H1 (cell line): ENCODE results near the gene PAIP1. TPM values are rescaled to one million over a fixed set of nuclear protein-coding genes. Genes with fewer than 3 reads are reported as not detected.

Experiments
- CTCF ChIA-PET: fragments of 300-600 bp; sonication (Branson Sonifier 250); formaldehyde crosslinking; loops from one replicate; lab custom pipeline; 2021; ENCODE audit not compliant: partially characterized antibody; lab: Charles Lee
- POLR2A ChIA-PET: fragments of 300-600 bp; sonication (Branson Sonifier 250); formaldehyde crosslinking; loops from one replicate; lab custom pipeline; 2021; ENCODE audit warnings: inconsistent platforms; ENCODE audit not compliant: partially characterized antibody; lab: Charles Lee
- DNase-seq, 2 experiments: peaks; one replicate each; pipeline versions ENCODE4 v3.0.0 to v3.0.0-alpha.2; 2010 to 2022; ENCODE audit warnings: low spot score in 2 of 2, low read depth in 1 of 2, mixed read lengths in 1 of 2
- FAIRE-seq: peaks from 2 replicates; lab custom pipeline; 2011; peaks lifted over from hg19 to GRCh38; lab: Jason Lieb, UNC
- H2AFZ ChIP-seq: 2 replicates; pipeline ENCODE4 v1.8.1; 2012; ENCODE audit warnings: low read length, inconsistent platforms
- H2AK5ac ChIP-seq: 2 replicates; pipeline ENCODE4 v1.6.1; 2013; ENCODE audit warnings: low read depth, low read length
- H2BK120ac ChIP-seq: replicated peaks from 2 replicates; pipeline ENCODE3; 2013; ENCODE audit warnings: low read depth, low read length, inconsistent platforms
- H2BK12ac ChIP-seq: 2 replicates; pipeline ENCODE4 v1.6.1; 2013; ENCODE audit warnings: low read depth, low read length
- H2BK15ac ChIP-seq: 2 replicates; pipeline ENCODE4 v1.6.1; 2013; ENCODE audit warnings: low read length
- H2BK20ac ChIP-seq: 2 replicates; pipeline ENCODE4 v1.6.1; 2013; ENCODE audit warnings: low read length
- H2BK5ac ChIP-seq: 2 replicates; pipeline ENCODE4 v1.6.1; 2013; ENCODE audit warnings: low read depth, low read length
- H3K14ac ChIP-seq: 2 replicates; pipeline ENCODE4 v1.6.1; 2013; ENCODE audit warnings: inconsistent platforms; ENCODE audit not compliant: insufficient read length
- H3K18ac ChIP-seq: 2 replicates; pipeline ENCODE4 v1.6.1; 2013; ENCODE audit warnings: low read length; ENCODE audit errors: extremely low read depth
- H3K23ac ChIP-seq: 2 replicates; pipeline ENCODE4 v1.6.1; 2013; ENCODE audit warnings: inconsistent platforms; ENCODE audit not compliant: insufficient read length
- H3K23me2 ChIP-seq: 2 replicates; pipeline ENCODE4 v1.6.1; 2013; ENCODE audit warnings: low read depth, low read length
- H3K27ac ChIP-seq: 2 replicates; pipeline ENCODE4 v1.6.1; 2011; ENCODE audit warnings: low read depth, low read length, inconsistent platforms
- H3K27me3 ChIP-seq, 4 experiments: replicated peaks in 1 of 4; 1 replicate in 1 of 4; 2 replicates in 3 of 4; pipeline versions ENCODE4 v1.6.1 to v1.8.1; 2011 to 2013; ENCODE audit warnings: low read length in 3 of 4, mild to moderate bottlenecking in 3 of 4, inconsistent platforms in 2 of 4, mixed read lengths in 2 of 4, moderate library complexity in 1 of 4; ENCODE audit not compliant: control insufficient read depth in 3 of 4, insufficient read depth in 3 of 4; ENCODE audit errors: extremely low read depth in 1 of 4
- H3K36me3 ChIP-seq, 4 experiments: 2 replicates each; pipeline versions ENCODE4 v1.6.1 to v1.8.1; 2011 to 2013; ENCODE audit warnings: mild to moderate bottlenecking in 4 of 4, low read length in 3 of 4, moderate library complexity in 2 of 4, control low read depth in 1 of 4, inconsistent platforms in 1 of 4; ENCODE audit not compliant: insufficient read depth in 4 of 4, control insufficient read depth in 2 of 4
- H3K4ac ChIP-seq: replicated peaks from 2 replicates; pipeline ENCODE3; 2013; ENCODE audit warnings: low read length, low read depth, mixed read lengths, inconsistent platforms; ENCODE audit not compliant: insufficient read length
- H3K4me1 ChIP-seq, 4 experiments: replicated peaks in 1 of 4; 1 replicate in 1 of 4; 2 replicates in 3 of 4; pipeline versions ENCODE4 v1.6.1 to v1.8.1; 2011 to 2013; ENCODE audit warnings: low read length in 3 of 4, inconsistent platforms in 2 of 4, mixed read lengths in 1 of 4; ENCODE audit not compliant: insufficient read depth in 4 of 4, control insufficient read depth in 3 of 4
- H3K4me2 ChIP-seq, 2 experiments: 2 replicates each; pipeline versions ENCODE4 v1.6.1 to v1.8.1; 2011 to 2013; ENCODE audit warnings: low read depth in 2 of 2, low read length in 2 of 2, control low read depth in 1 of 2, inconsistent platforms in 1 of 2, mild to moderate bottlenecking in 1 of 2; ENCODE audit not compliant: insufficient read depth in 1 of 2
- H3K4me3 ChIP-seq, 4 experiments: fragments of 200-600, 300-600 bp in 1 of 4; sonication (generic), shearing (Covaris generic), sonication (Bioruptor Twin) in 1 of 4; 2 replicates each; pipeline versions ENCODE4 v1.5.1 to v1.8.1; 2011 to 2016; ENCODE audit warnings: low read length in 4 of 4, low read depth in 3 of 4, control low read depth in 2 of 4, inconsistent platforms in 2 of 4, mild to moderate bottlenecking in 2 of 4, mixed read lengths in 1 of 4, moderate library complexity in 1 of 4; ENCODE audit not compliant: insufficient read depth in 2 of 4; ENCODE audit errors: extremely low read depth in 1 of 4
- H3K56ac ChIP-seq: replicated peaks from 2 replicates; pipeline ENCODE3; 2013; ENCODE audit warnings: low read depth, mild to moderate bottlenecking, mixed read lengths, low read length, inconsistent platforms; ENCODE audit not compliant: insufficient read length
- H3K79me1 ChIP-seq: 2 replicates; pipeline ENCODE4 v1.6.1; 2013; ENCODE audit warnings: low read depth, low read length, control low read depth
- H3K79me2 ChIP-seq, 2 experiments: 2 replicates each; pipeline versions ENCODE4 v1.6.1 to v1.8.1; 2012 to 2013; ENCODE audit warnings: low read length in 2 of 2, mild to moderate bottlenecking in 2 of 2, inconsistent platforms in 1 of 2; ENCODE audit not compliant: insufficient read depth in 2 of 2, control insufficient read depth in 1 of 2
- H3K9ac ChIP-seq, 4 experiments: replicated peaks in 1 of 4; 1 replicate in 1 of 4; 2 replicates in 3 of 4; pipeline versions ENCODE4 v1.6.1 to v1.8.1; 2011 to 2013; ENCODE audit warnings: low read depth in 3 of 4, low read length in 3 of 4, control low read depth in 2 of 4, mild to moderate bottlenecking in 2 of 4, moderate library complexity in 2 of 4, inconsistent platforms in 1 of 4; ENCODE audit errors: extremely low read depth in 1 of 4
- H3K9me3 ChIP-seq, 2 experiments: 2 replicates each; pipeline versions ENCODE4 v1.6.1 to v1.8.1; 2012 to 2013; ENCODE audit warnings: mild to moderate bottlenecking in 2 of 2, moderate library complexity in 2 of 2, control low read depth in 1 of 2, inconsistent platforms in 1 of 2, low read depth in 1 of 2, low read length in 1 of 2, mixed read lengths in 1 of 2; ENCODE audit not compliant: insufficient read depth in 2 of 2
- H4K20me1 ChIP-seq, 2 experiments: replicated peaks in 1 of 2; 2 replicates each; pipeline versions ENCODE3 to v1.8.1; 2011 to 2013; ENCODE audit warnings: inconsistent platforms in 2 of 2, low read length in 2 of 2, mild to moderate bottlenecking in 1 of 2; ENCODE audit not compliant: insufficient read depth in 2 of 2, control insufficient read depth in 1 of 2
- H4K5ac ChIP-seq: 2 replicates; pipeline ENCODE4 v1.6.1; 2013; ENCODE audit warnings: low read length, low read depth, mixed read lengths, inconsistent platforms; ENCODE audit not compliant: insufficient read length
- H4K8ac ChIP-seq: 2 replicates; pipeline ENCODE4 v1.8.0; 2013; ENCODE audit warnings: mild to moderate bottlenecking, moderate library complexity, low read length, inconsistent platforms; ENCODE audit not compliant: insufficient read depth; ENCODE audit errors: extremely low read depth
- H4K91ac ChIP-seq: replicated peaks from 2 replicates; pipeline ENCODE3; 2013; ENCODE audit warnings: low read length, mixed read lengths, inconsistent platforms; ENCODE audit not compliant: insufficient read length
- CTBP2 ChIP-seq: IDR thresholded peaks from 2 replicates; pipeline ENCODE4 v1.7.0; 2011; ENCODE audit warnings: borderline replicate concordance, mild to moderate bottlenecking, moderate library complexity, mixed read lengths, low read length; ENCODE audit not compliant: insufficient read depth, insufficient read length
- KDM1A ChIP-seq: fragments of 200-600, 300-600 bp; sonication (generic); IDR thresholded peaks from 2 replicates; pipeline ENCODE4 v1.7.1; 2016; ENCODE audit warnings: mild to moderate bottlenecking, low read length, borderline replicate concordance
- NANOG ChIP-seq: IDR thresholded peaks from 2 replicates; pipeline ENCODE4 v1.6.1; 2011; ENCODE audit warnings: low read length, low read depth, mild to moderate bottlenecking, inconsistent platforms; ENCODE audit not compliant: insufficient read depth, poor library complexity, severe bottlenecking
- POLR2A ChIP-seq, 2 experiments: IDR thresholded peaks; 1 replicate in 1 of 2; 2 replicates in 1 of 2; pipeline ENCODE4 v1.6.1; 2011; ENCODE audit warnings: low read depth in 2 of 2, low read length in 2 of 2, mild to moderate bottlenecking in 2 of 2; ENCODE audit errors: control extremely low read depth in 1 of 2
- TEAD4 ChIP-seq: IDR thresholded peaks from 2 replicates; pipeline ENCODE4 v1.6.1; 2012; ENCODE audit warnings: low read depth, low read length, inconsistent platforms, mixed read lengths
- WGBS, 2 experiments: shearing (Covaris generic) in 1 of 2; methylation state at CpG; one replicate each; pipeline versions ENCODE4 v1.1.6 to v1.1.7; 2013 to 2015; ENCODE audit warnings: low lambda C conversion rate in 2 of 2, mixed read lengths in 2 of 2, inconsistent platforms in 1 of 2, low coverage in 1 of 2, missing lambda C conversion rate in 1 of 2; ENCODE audit not compliant: insufficient replicate concordance in 2 of 2, insufficient coverage in 1 of 2, insufficient read length in 1 of 2; ENCODE audit errors: extremely low coverage in 1 of 2, missing lambda C conversion rate in 1 of 2; 5-methylcytosine and 5-hydroxymethylcytosine counted together
- polyA plus RNA-seq, 7 experiments: library from polyadenylated mRNA; depleted of rRNA in 3 of 7; stranded (reverse) in 5 of 7; unstranded in 2 of 7; fragments of >200 nt in 5 of 7; fragments of 200-250 nt in 2 of 7; gene quantifications; 1 replicate in 5 of 7; 2 replicates in 1 of 7; 4 replicates in 1 of 7; pipeline versions ENCODE4 v1.2.1 to v1.2.3, GENCODE V29; 2011 to 2013; ENCODE audit warnings: missing spikeins in 2 of 7, mixed read lengths in 2 of 7
- total RNA-seq: library from RNA; stranded (reverse); fragmentation: NEBNext Ultra II Directional; extraction: Animal tissue kit (Norgen Biotek cat#: 25700); gene quantifications from 2 replicates; pipeline ENCODE4 v1.2.1, GENCODE V29; 2021

The PAIP1 gene
- total and polyA plus RNA-seq, 2 of the 8 experiments (the other 6 are each of a cell fraction or from before 2014, with no cell fraction given) = 62.9 to 89.5 TPM

GRCh38 chr5:43606351-43606750, 49.5 kb upstream of the PAIP1 start:
- FAIRE-seq = no peak
- no peak overlapping the region for H3K27ac ChIP-seq
- no peak overlapping the region for H4K5ac ChIP-seq

More at GRCh38 chr5:43606351-43606750, 49.5 kb upstream of the PAIP1 start:
- Histone ChIP-seq H4K8ac (no peak overlapping the region), H3K23ac (no peak overlapping the region), H2BK20ac (no peak overlapping the region), H2BK120ac (no peak overlapping the region), H4K20me1 (no peaks in the 10 kb centered on the region), H3K4me2 (no peak overlapping the region), H3K9me3 (no peaks in the 10 kb centered on the region), H3K4ac (no peak overlapping the region), H2BK15ac (no peak overlapping the region), H2BK5ac (no peak overlapping the region), H3K18ac (no peak overlapping the region), H4K91ac (no peak overlapping the region), H3K79me1 (no peaks in the 10 kb centered on the region), H3K9ac (no peak overlapping the region), H2AFZ (no peak overlapping the region), H3K4me3 (no peak overlapping the region), H3K56ac (no peak overlapping the region), H2BK12ac (no peak overlapping the region), H3K79me2 (no peaks in the 10 kb centered on the region), H3K23me2 (peaks cover 10% of the 10 kb centered on the region), H3K36me3 (peaks cover 0 to 6% (median 0%) of the 10 kb centered on the region in 4 experiments; a peak in 1 of 8 replicates), H3K14ac (no peak overlapping the region), H3K27me3 (peaks cover 0 to 6% (median 0%) of the 10 kb centered on the region in 4 experiments; a peak in 3 of 7 replicates), H2AK5ac (no peak overlapping the region), H3K4me1 (peaks cover 2 to 7% (median 6%) of the 10 kb centered on the region in 4 experiments; a peak in 5 of 7 replicates)
- no peak for DNase-seq
- WGBS, 2 experiments = 84% methylated on average over 3 of the region's 3 CpGs; no CpG with 5 or more reads in 1 of the 2 experiments
- POLR2A ChIA-PET = interaction anchor here (2.6 kb wide), 1 partner anchor 10 kb away, joined by 9 read pairs; no protein-coding TSS in a partner anchor
- CTCF ChIA-PET = interaction anchor here (0.9 to 1.6 kb wide), 3 partner anchors 11 to 25 kb away, joined by 3 to 4 read pairs (median 3); no protein-coding TSS in a partner anchor
- TF ChIP-seq TEAD4 = no peak
- TF ChIP-seq NANOG = no peak
- TF ChIP-seq POLR2A (IDR thresholded peaks at IDR 0.05; ENCODE audit: control extremely low read depth in 1 of 2, low read depth in 2 of 2, low read length in 2 of 2) = no peak
- TF ChIP-seq CTBP2 = no peak
- no peak for TF ChIP-seq KDM1A
